Smooth muscle cell (in vitro differentiated cells): ENCODE data around the gene VASH2. TPM values are rescaled to one million over a fixed set of nuclear protein-coding genes. Genes with fewer than 3 reads are reported as not detected.
A peak's percentile ranks its signal among the peaks of the same experiment; 100 is the strongest.

ENCODE experiments used
- DNase-seq: peaks from one replicate; lab custom pipeline; 2025; ENCODE audit not compliant: unreplicated experiment; lab: John Stamatoyannopoulos, UW
- H2AFZ ChIP-seq: fragments of 200-600 bp; sonication (generic); 2 replicates; pipeline ENCODE4 v1.6.0; 2016; ENCODE audit warnings: antibody characterized with exemption, low read depth, mild to moderate bottlenecking
- H3F3A ChIP-seq: fragments of 200-600 bp; sonication (generic); 2 replicates; pipeline ENCODE4 v1.6.0; 2017; ENCODE audit warnings: antibody characterized with exemption, low read depth
- H3K27ac ChIP-seq: fragments of 200-600 bp; sonication (generic); 2 replicates; pipeline ENCODE4 v1.5.1; 2016; ENCODE audit warnings: low read depth, mild to moderate bottlenecking
- H3K27me3 ChIP-seq: fragments of 200-600 bp; sonication (generic); 2 replicates; pipeline ENCODE4 v1.6.1; 2016; ENCODE audit warnings: low read depth, mild to moderate bottlenecking
- H3K36me3 ChIP-seq: fragments of 200-600 bp; sonication (generic); 2 replicates; pipeline ENCODE4 v1.5.1; 2016; ENCODE audit warnings: low read depth
- H3K4me1 ChIP-seq: fragments of 200-600 bp; sonication (generic); 2 replicates; pipeline ENCODE4 v1.5.1; 2016; ENCODE audit warnings: low read depth
- H3K4me2 ChIP-seq: fragments of 200-600 bp; sonication (generic); 2 replicates; pipeline ENCODE4 v1.6.0; 2016; ENCODE audit warnings: mild to moderate bottlenecking
- H3K4me3 ChIP-seq: fragments of 200-600 bp; sonication (generic); 2 replicates; pipeline ENCODE4 v1.5.1; 2016; ENCODE audit warnings: mild to moderate bottlenecking
- H3K79me2 ChIP-seq: fragments of 200-600 bp; sonication (generic); 2 replicates; pipeline ENCODE4 v1.6.0; 2016; ENCODE audit warnings: low read depth, mild to moderate bottlenecking
- H3K9ac ChIP-seq: fragments of 200-600 bp; sonication (generic); 2 replicates; pipeline ENCODE4 v1.6.0; 2016; ENCODE audit warnings: low read depth
- H3K9me3 ChIP-seq: fragments of 200-600 bp; sonication (generic); replicated peaks from 2 replicates; pipeline ENCODE4 v1.5.1; 2016; ENCODE audit warnings: low read depth
- H4K20me1 ChIP-seq: fragments of 200-600 bp; sonication (generic); 2 replicates; pipeline ENCODE4 v1.6.0; 2016; ENCODE audit warnings: low read depth
- WGBS: methylation state at CpG from one replicate; pipeline ENCODE4 v1.1.7; 2016; ENCODE audit warnings: low lambda C conversion rate; 5-methylcytosine and 5-hydroxymethylcytosine counted together
- polyA plus RNA-seq: library from polyadenylated mRNA; unstranded; fragments of >200 nt; fragmentation: Nextera tagmentation; extraction: Ambion mirVana; gene quantifications from 2 replicates; pipeline ENCODE4 v1.2.1, GENCODE V29; 2016
- total RNA-seq: library from RNA; depleted of rRNA; stranded (reverse); fragments of >200 nt; gene quantifications from 2 replicates; pipeline ENCODE4 v1.2.3, GENCODE V29; 2014
- TF ChIP-seq, protein P1 (sequence below): fragments of 200-600 bp; sonication (generic); IDR thresholded peaks from 2 replicates; pipeline ENCODE4 v1.5.1; 2017; ENCODE audit warnings: borderline replicate concordance, mild to moderate bottlenecking, antibody characterized with exemption; ENCODE audit not compliant: insufficient read depth, poor library complexity, severe bottlenecking

VASH2 gene
- total and polyA plus RNA-seq, 2 experiments from 2014 or later = 6.9 to 16.0 TPM

DNA sequence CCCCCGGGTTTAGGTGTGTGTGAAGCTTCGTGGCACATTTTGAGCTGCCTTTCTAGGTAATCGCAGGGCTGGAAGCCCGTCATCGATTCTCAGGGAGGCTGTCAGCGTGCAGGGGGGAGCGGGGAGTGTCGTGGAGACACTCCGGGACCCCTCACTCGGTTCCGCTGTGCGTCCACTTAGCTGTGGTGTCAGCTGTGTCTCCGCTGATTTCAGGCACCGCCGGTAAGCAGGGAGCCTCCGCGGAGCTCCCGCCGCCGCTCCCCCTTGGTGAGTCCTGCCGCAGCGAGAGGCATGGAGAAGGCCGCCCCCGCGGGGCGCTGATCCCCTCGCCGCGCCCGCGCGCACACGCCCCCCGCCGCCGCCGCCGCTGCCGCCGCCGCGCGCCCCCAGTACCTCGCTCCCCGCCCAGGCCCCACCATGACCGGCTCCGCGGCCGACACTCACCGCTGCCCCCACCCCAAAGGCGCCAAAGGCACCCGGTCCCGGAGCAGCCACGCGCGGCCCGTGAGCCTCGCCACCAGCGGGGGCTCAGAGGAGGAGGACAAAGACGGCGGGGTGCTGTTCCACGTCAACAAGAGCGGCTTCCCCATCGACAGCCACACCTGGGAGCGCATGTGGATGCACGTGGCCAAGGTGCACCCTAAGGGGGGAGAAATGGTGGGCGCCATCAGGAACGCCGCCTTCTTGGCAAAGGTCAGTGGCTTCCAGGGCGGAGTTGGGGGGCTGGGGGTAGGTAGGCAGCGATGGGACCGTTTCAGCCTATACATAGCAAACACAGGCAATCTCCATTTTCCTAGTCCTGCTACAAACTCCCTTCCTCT, 995 bp downstream of the VASH2 start:
- DNase-seq = no peak

DNA sequence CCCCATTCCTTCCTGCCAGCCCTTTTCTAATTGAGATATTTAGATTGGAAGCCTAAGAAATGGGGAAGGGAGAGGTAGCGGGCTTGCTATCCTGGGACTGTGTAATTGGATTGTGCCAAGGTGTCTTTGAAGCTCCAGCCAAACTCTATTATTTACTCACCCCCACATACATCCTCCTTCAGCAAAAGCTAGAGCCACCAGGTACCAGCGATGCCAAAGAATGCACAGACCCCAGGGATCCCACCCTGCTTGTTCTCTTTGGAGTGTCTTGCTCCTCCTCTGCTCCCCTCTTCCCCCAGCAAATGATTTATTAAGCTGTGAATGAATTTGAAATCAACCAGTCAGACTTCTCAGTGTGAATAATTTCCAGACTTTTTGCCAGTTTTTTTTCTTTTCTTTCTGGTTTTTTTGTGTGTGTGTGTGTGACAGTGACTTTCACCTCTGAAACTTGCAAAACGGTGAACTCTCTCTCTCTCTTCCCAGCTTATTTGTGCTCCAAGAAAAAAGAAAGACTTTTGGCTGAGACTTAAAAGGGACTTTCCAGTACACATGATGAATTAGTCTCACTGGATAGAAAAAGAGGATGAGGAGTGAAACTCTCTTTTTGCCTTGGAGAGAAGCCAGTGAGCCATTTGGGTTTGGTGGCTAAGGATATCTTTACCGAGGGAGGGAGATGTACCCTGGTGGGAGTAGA, 1.8 kb downstream of the VASH2 start:
- Histone ChIP-seq H3K4me3 (peak overlapping the region; percentile 70), H2AFZ (no peak overlapping the region), H3K36me3 (no peaks in the 10 kb centered on the region), H3K9ac (no peak overlapping the region), H3K27me3 (no peaks in the 10 kb centered on the region), H3F3A (no peaks in the 10 kb centered on the region), H3K9me3 (no peaks in the 10 kb centered on the region), H3K79me2 (no peaks in the 10 kb centered on the region), H3K4me1 (peaks cover 4% of the 10 kb centered on the region), H3K4me2 (peak overlapping the region; percentile 99), H4K20me1 (no peaks in the 10 kb centered on the region), H3K27ac (no peak overlapping the region)
- 60% methylated on average over 4 of the region's 4 CpGs for WGBS
- no peak for DNase-seq
- TF ChIP-seq, protein P1, sequence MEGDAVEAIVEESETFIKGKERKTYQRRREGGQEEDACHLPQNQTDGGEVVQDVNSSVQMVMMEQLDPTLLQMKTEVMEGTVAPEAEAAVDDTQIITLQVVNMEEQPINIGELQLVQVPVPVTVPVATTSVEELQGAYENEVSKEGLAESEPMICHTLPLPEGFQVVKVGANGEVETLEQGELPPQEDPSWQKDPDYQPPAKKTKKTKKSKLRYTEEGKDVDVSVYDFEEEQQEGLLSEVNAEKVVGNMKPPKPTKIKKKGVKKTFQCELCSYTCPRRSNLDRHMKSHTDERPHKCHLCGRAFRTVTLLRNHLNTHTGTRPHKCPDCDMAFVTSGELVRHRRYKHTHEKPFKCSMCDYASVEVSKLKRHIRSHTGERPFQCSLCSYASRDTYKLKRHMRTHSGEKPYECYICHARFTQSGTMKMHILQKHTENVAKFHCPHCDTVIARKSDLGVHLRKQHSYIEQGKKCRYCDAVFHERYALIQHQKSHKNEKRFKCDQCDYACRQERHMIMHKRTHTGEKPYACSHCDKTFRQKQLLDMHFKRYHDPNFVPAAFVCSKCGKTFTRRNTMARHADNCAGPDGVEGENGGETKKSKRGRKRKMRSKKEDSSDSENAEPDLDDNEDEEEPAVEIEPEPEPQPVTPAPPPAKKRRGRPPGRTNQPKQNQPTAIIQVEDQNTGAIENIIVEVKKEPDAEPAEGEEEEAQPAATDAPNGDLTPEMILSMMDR = no peak

More for the DNA sequence above, 995 bp downstream of the VASH2 start:
- TF ChIP-seq, protein P1 = no peak
- Histone ChIP-seq H3K27me3 (no peaks in the 10 kb centered on the region), H3K27ac (no peak overlapping the region), H3K4me1 (peaks cover 4% of the 10 kb centered on the region), H3K4me2 (peak overlapping the region; percentile 99), H3K9ac (peak overlapping the region; percentile 36), H2AFZ (peak overlapping the region; percentile 85), H4K20me1 (no peaks in the 10 kb centered on the region), H3K9me3 (no peaks in the 10 kb centered on the region), H3K36me3 (no peaks in the 10 kb centered on the region), H3K79me2 (no peaks in the 10 kb centered on the region), H3K4me3 (peak overlapping the region; percentile 70), H3F3A (no peaks in the 10 kb centered on the region)
- WGBS = 7% methylated on average over 42 of the region's 72 CpGs

GRCh38 chr1:212952641-212952976, 2.3 kb downstream of the VASH2 start:
- no peak overlapping the region for H3K4me3 ChIP-seq

More at GRCh38 chr1:212952641-212952976, 2.3 kb downstream of the VASH2 start:
- Histone ChIP-seq H2AFZ (no peak overlapping the region), H3K9ac (no peak overlapping the region), H3K79me2 (no peaks in the 10 kb centered on the region), H4K20me1 (no peaks in the 10 kb centered on the region), H3K4me2 (peak overlapping the region; percentile 99), H3K4me1 (peaks cover 4% of the 10 kb centered on the region), H3F3A (no peaks in the 10 kb centered on the region), H3K27me3 (no peaks in the 10 kb centered on the region), H3K27ac (no peak overlapping the region), H3K9me3 (no peaks in the 10 kb centered on the region), H3K36me3 (no peaks in the 10 kb centered on the region)
- WGBS = 75% methylated on average over 8 of the region's 8 CpGs
- no peak for DNase-seq
- TF ChIP-seq, protein P1 = no peak
